IMR-90 (cell line): ENCODE measurements around the gene TPGS1. TPM values are rescaled to one million over a fixed set of nuclear protein-coding genes. Genes with fewer than 3 reads are reported as not detected.

ENCODE experiments used
- ATAC-seq: fragments of 200-7000 bp; cut with Tn5 transposase; 2 replicates; pipeline ENCODE4 v1.9.1; 2020; ENCODE audit warnings: low read depth, mild to moderate bottlenecking, moderate library complexity
- BruUV-seq: library from RNA; stranded (reverse); fragments of 400-500 nt; replicated peaks from 2 replicates; lab custom pipeline; 2021; lab: Mats Ljungman, UMichigan
- CTCF ChIA-PET: fragments of 300-600 bp; formaldehyde crosslinking; extraction: SDS; loops from one replicate; lab custom pipeline; 2021; ENCODE audit warnings: antibody characterized with exemption; lab: Yijun Ruan, JAX
- POLR2A ChIA-PET: fragments of 300-600 bp; sonication (Branson Sonifier 250); formaldehyde crosslinking; loops from one replicate; lab custom pipeline; 2022; ENCODE audit warnings: antibody characterized with exemption; ENCODE audit not compliant: unreplicated experiment; lab: Charles Lee
- DNase-seq: peaks from one replicate; pipeline ENCODE4 v3.0.0; 2013
- H2AFZ ChIP-seq: replicated peaks from 2 replicates; pipeline ENCODE3; 2013; ENCODE audit warnings: low read length, mild to moderate bottlenecking; ENCODE audit not compliant: poor library complexity
- H2AK5ac ChIP-seq: 2 replicates; pipeline ENCODE4 v1.6.1; 2013; ENCODE audit warnings: low read depth, low read length, inconsistent platforms
- H2AK9ac ChIP-seq: replicated peaks from 2 replicates; pipeline ENCODE3; 2013; ENCODE audit warnings: mild to moderate bottlenecking, low read depth, low read length, moderate library complexity; ENCODE audit not compliant: poor library complexity
- H2BK120ac ChIP-seq: 2 replicates; pipeline ENCODE4 v1.6.1; 2013; ENCODE audit warnings: low read depth, low read length, inconsistent platforms
- H2BK15ac ChIP-seq: 3 replicates; pipeline ENCODE4 v1.6.1; 2013; ENCODE audit warnings: low read depth, low read length, inconsistent platforms
- H2BK20ac ChIP-seq: 2 replicates; pipeline ENCODE4 v1.6.1; 2013; ENCODE audit warnings: low read depth, mild to moderate bottlenecking, inconsistent platforms, low read length, moderate library complexity
- H2BK5ac ChIP-seq: 2 replicates; pipeline ENCODE4 v1.6.1; 2013; ENCODE audit warnings: mild to moderate bottlenecking, low read depth, low read length, inconsistent platforms; ENCODE audit not compliant: poor library complexity, severe bottlenecking
- H3K14ac ChIP-seq: replicated peaks from 2 replicates; pipeline ENCODE4 v1.6.1; 2013; ENCODE audit warnings: low read depth, low read length, inconsistent platforms
- H3K18ac ChIP-seq: 2 replicates; pipeline ENCODE4 v1.6.1; 2013; ENCODE audit warnings: low read depth, low read length, control low read depth
- H3K23ac ChIP-seq: 2 replicates; pipeline ENCODE4 v1.6.1; 2013; ENCODE audit warnings: low read depth, low read length, inconsistent platforms
- H3K27ac ChIP-seq: 2 replicates; pipeline ENCODE4 v1.5.1; 2013; ENCODE audit warnings: mild to moderate bottlenecking, control low read depth, low read length; ENCODE audit not compliant: insufficient read depth
- H3K27me3 ChIP-seq: 2 replicates; pipeline ENCODE4 v1.6.1; 2013; ENCODE audit warnings: low read length; ENCODE audit not compliant: control insufficient read depth, insufficient read depth
- H3K36me3 ChIP-seq: 2 replicates; pipeline ENCODE4 v1.6.1; 2013; ENCODE audit warnings: low read length, mixed read lengths; ENCODE audit not compliant: control insufficient read depth, insufficient read depth
- H3K4ac ChIP-seq: 2 replicates; pipeline ENCODE4 v1.6.1; 2013; ENCODE audit warnings: low read depth, low read length, inconsistent platforms
- H3K4me1 ChIP-seq: 2 replicates; pipeline ENCODE4 v1.6.1; 2013; ENCODE audit warnings: low read length, mixed read lengths; ENCODE audit not compliant: control insufficient read depth, insufficient read depth
- H3K4me2 ChIP-seq: 2 replicates; pipeline ENCODE4 v1.6.1; 2013; ENCODE audit warnings: low read depth, mild to moderate bottlenecking, control low read depth, low read length, moderate library complexity
- H3K4me3 ChIP-seq: 2 replicates; pipeline ENCODE4 v1.5.1; 2013; ENCODE audit warnings: low read depth, mild to moderate bottlenecking, control low read depth, low read length, moderate library complexity; ENCODE audit not compliant: insufficient read depth
- H3K56ac ChIP-seq: 2 replicates; pipeline ENCODE4 v1.6.1; 2013; ENCODE audit warnings: low read length, inconsistent platforms; ENCODE audit not compliant: insufficient read depth; ENCODE audit errors: extremely low read depth
- H3K79me1 ChIP-seq, 2 experiments: 2 replicates each; pipeline ENCODE4 v1.6.1; 2013; ENCODE audit warnings: low read length in 2 of 2, inconsistent platforms in 1 of 2, low read depth in 1 of 2
- H3K9ac ChIP-seq: 2 replicates; pipeline ENCODE4 v1.6.1; 2013; ENCODE audit warnings: low read depth, low read length, control low read depth
- H3K9me1 ChIP-seq: 2 replicates; pipeline ENCODE4 v1.6.1; 2013; ENCODE audit warnings: low read length, inconsistent platforms; ENCODE audit not compliant: insufficient read depth
- H3K9me3 ChIP-seq: 2 replicates; pipeline ENCODE4 v1.6.1; 2013; ENCODE audit warnings: low read length; ENCODE audit not compliant: control insufficient read depth, insufficient read depth
- H4K20me1 ChIP-seq: 2 replicates; pipeline ENCODE4 v1.6.1; 2013; ENCODE audit warnings: low read length, inconsistent platforms; ENCODE audit not compliant: insufficient read depth
- H4K5ac ChIP-seq: 2 replicates; pipeline ENCODE4 v1.6.1; 2013; ENCODE audit warnings: mild to moderate bottlenecking, low read depth, low read length, control low read depth
- H4K8ac ChIP-seq, 2 experiments: 2 replicates each; pipeline ENCODE4 v1.6.1; 2013; ENCODE audit warnings: low read depth in 2 of 2, low read length in 2 of 2, control low read depth in 1 of 2, inconsistent platforms in 1 of 2
- H4K91ac ChIP-seq: 2 replicates; pipeline ENCODE4 v1.6.1; 2013; ENCODE audit warnings: low read depth, low read length, inconsistent platforms; ENCODE audit not compliant: insufficient read depth
- CEBPB ChIP-seq: IDR thresholded peaks from 2 replicates; pipeline ENCODE4 v1.6.1; 2012; ENCODE audit warnings: low read depth, low read length, improper control_type of control experiment
- MAZ ChIP-seq: IDR thresholded peaks from 2 replicates; pipeline ENCODE4 v1.6.1; 2012; ENCODE audit warnings: low read depth, mild to moderate bottlenecking, low read length, improper control_type of control experiment, moderate library complexity, borderline replicate concordance
- NFE2L2 ChIP-seq: fragments of 150-350 bp; IDR thresholded peaks from 2 replicates; pipeline ENCODE4 v1.6.1; 2016; ENCODE audit warnings: low read depth, mild to moderate bottlenecking, low read length
- RAD21 ChIP-seq: IDR thresholded peaks from 2 replicates; pipeline ENCODE4 v1.6.1; 2012; ENCODE audit warnings: low read length, improper control_type of control experiment
- RCOR1 ChIP-seq: IDR thresholded peaks from 2 replicates; pipeline ENCODE4 v1.6.1; 2012; ENCODE audit warnings: mild to moderate bottlenecking, low read length, improper control_type of control experiment; ENCODE audit not compliant: insufficient replicate concordance
- WGBS, 2 experiments: methylation state at CpG; one replicate each; pipeline versions ENCODE4 v1.1.5 to v1.1.7; 2013; ENCODE audit warnings: missing lambda C conversion rate in 2 of 2; ENCODE audit not compliant: insufficient read length in 1 of 2; ENCODE audit errors: extremely low coverage in 2 of 2; 5-methylcytosine and 5-hydroxymethylcytosine counted together
- dilution Hi-C: fragments of 300-500 bp; cut with HindIII; formaldehyde crosslinking; loops from one replicate; pipeline ENCODE4 v1.14.3; 2018; ENCODE audit warnings: low sequenced_read_pairs; ENCODE audit not compliant: unreplicated experiment
- in situ Hi-C: fragments of 300-500 bp; cut with MboI; formaldehyde crosslinking; loops from 3 replicates; pipeline ENCODE4 v1.14.3; 2019; ENCODE audit warnings: low sequenced_read_pairs, inconsistent platforms, mixed read lengths
- intact Hi-C: fragments of 100-400 bp; cut with micrococcal nuclease; formaldehyde crosslinking; loops from 2 replicates; pipeline ENCODE4 v1.10.0; 2022
- polyA plus RNA-seq, 3 experiments: library from polyadenylated mRNA; depleted of rRNA; stranded (reverse); fragments of >200 nt; gene quantifications; 2 replicates each; pipeline ENCODE4 v1.2.3, GENCODE V29; 2012; ENCODE audit warnings: low replicate concordance in 1 of 3
- total RNA-seq: library from RNA; depleted of rRNA; stranded (reverse); fragments of >200 nt; gene quantifications from 2 replicates; pipeline ENCODE4 v1.2.3, GENCODE V29; 2012

Gene TPGS1
- total and polyA plus RNA-seq, 2 of the 4 experiments (the other 2 are of a cell fraction), result 2.7 to 6.3 TPM

GRCh38 chr19:474126-475078 is 32.9 kb upstream of the TPGS1 start (continued):
- TF ChIP-seq RCOR1 (no peak), NFE2L2 (no peak)

- in situ Hi-C loops, result no loop called here
Measured at GRCh38 chr19:475360-475759, 31.9 kb upstream of the TPGS1 start.

More at GRCh38 chr19:475360-475759, 31.9 kb upstream of the TPGS1 start:
- H2AK5ac ChIP-seq, result no peak overlapping the region
- H2BK120ac ChIP-seq, result no peak overlapping the region
- H3K9me3 ChIP-seq, result no peaks in the 10 kb centered on the region
- TF ChIP-seq CEBPB (no peak), RAD21 (no peak), MAZ (no peak)
- 78% methylated on average over 5 of the region's 13 CpGs; no CpG with 5 or more reads in 1 of the 2 experiments for WGBS, 2 experiments
- DNase-seq (no peak), ATAC-seq (no peak)
- no peaks in the 10 kb centered on the region for H4K20me1 ChIP-seq
- no peak overlapping the region for H3K56ac ChIP-seq
- no peak overlapping the region for H2BK5ac ChIP-seq
- POLR2A ChIA-PET, result no interaction called here
- H3K18ac ChIP-seq, result no peak overlapping the region
- no peak overlapping the region for H3K4ac ChIP-seq
- H3K9me1 ChIP-seq, result no peaks in the 10 kb centered on the region
- BruUV-seq, result no TSS peak
- no peak overlapping the region for H2BK15ac ChIP-seq
- peaks cover 3% of the 10 kb centered on the region; the same call in 1 of the 2 replicates for H3K4me1 ChIP-seq
- no peak overlapping the region for H2AK9ac ChIP-seq
- CTCF ChIA-PET, result no interaction called here
- H3K9ac ChIP-seq, result no peak overlapping the region
- peaks cover 5% of the 10 kb centered on the region; the same call in 1 of the 2 replicates for H3K27me3 ChIP-seq
- intact Hi-C loops (no loop called here), dilution Hi-C loops (no loop called here)
- no peak overlapping the region for H3K14ac ChIP-seq
- no peak overlapping the region for H4K91ac ChIP-seq
- no peaks in the 10 kb centered on the region for H3K36me3 ChIP-seq
- no peak overlapping the region for H3K4me2 ChIP-seq
- no peak overlapping the region for H3K27ac ChIP-seq
- H2AFZ ChIP-seq, result no peak overlapping the region
- no peak overlapping the region for H2BK20ac ChIP-seq
- no peaks in the 10 kb centered on the region for H3K79me1 ChIP-seq
- H3K23ac ChIP-seq, result no peak overlapping the region
- no peak overlapping the region for H4K8ac ChIP-seq
- H3K4me3 ChIP-seq, result no peak overlapping the region
- H4K5ac ChIP-seq, result no peak overlapping the region
